Measurements from ENCODE around the gene PSMG2.
"Not testable (repeated sequence)": the region's sequence is repeated elsewhere in the genome, so short reads cannot be mapped to it uniquely, and the experiment has no call there.

PSMG2 gene

GRCh38 chr18:12726331-12726730, 23.5 kb downstream of the PSMG2 start:
- no peak for DNase-seq

GRCh38 chr18:12726774-12727550, 24.1 kb downstream of the PSMG2 start:
- peak; percentile 65 for DNase-seq

- no peak for DNase-seq
Measured at GRCh38 chr18:12737243-12737902, 34.5 kb downstream of the PSMG2 start.

- DNase-seq, result peak; percentile 86
Measured at GRCh38 chr18:12741351-12741750, 38.5 kb downstream of the PSMG2 start.

- DNase-seq, result peak; percentile 83
Measured at GRCh38 chr18:12742453-12742852, 39.6 kb downstream of the PSMG2 start.

- DNase-seq, result peak; percentile 67
Measured at GRCh38 chr18:12744103-12744502, 41.3 kb downstream of the PSMG2 start.

GRCh38 chr18:12745095-12745795, 42.4 kb downstream of the PSMG2 start:
- peak; percentile 77 for DNase-seq

- DNase-seq, result peak; percentile 31
Measured at GRCh38 chr18:12747530-12748315, 44.9 kb downstream of the PSMG2 start.

- no peak for DNase-seq
Measured at GRCh38 chr18:12748671-12749070, 45.8 kb downstream of the PSMG2 start.

GRCh38 chr18:12749121-12749520, 46.3 kb downstream of the PSMG2 start:
- no peak for DNase-seq

GRCh38 chr18:12750076-12750714, 47.4 kb downstream of the PSMG2 start:
- no peak for DNase-seq

- DNase-seq, result no peak
Measured at GRCh38 chr18:12750715-12751502, 48.1 kb downstream of the PSMG2 start.

GRCh38 chr18:12751503-12751884, 48.7 kb downstream of the PSMG2 start:
- DNase-seq, result no peak

- no peak for DNase-seq
Measured at GRCh38 chr18:12751891-12752290, 49.0 kb downstream of the PSMG2 start.

GRCh38 chr18:12754511-12754910, 51.7 kb downstream of the PSMG2 start:
- DNase-seq, result no peak

GRCh38 chr18:12755606-12756005, 52.8 kb downstream of the PSMG2 start:
- DNase-seq, result not testable (repeated sequence)

GRCh38 chr18:12756619-12757239, 53.9 kb downstream of the PSMG2 start:
- not testable (repeated sequence) for DNase-seq

- DNase-seq, result not testable (repeated sequence)
Measured at GRCh38 chr18:12758566-12758965, 55.7 kb downstream of the PSMG2 start.

GRCh38 chr18:12765126-12765525, 62.3 kb downstream of the PSMG2 start:
- DNase-seq, result no peak

- DNase-seq, result no peak
Measured at GRCh38 chr18:12765586-12765985, 62.7 kb downstream of the PSMG2 start.

GRCh38 chr18:12766986-12767433, 64.2 kb downstream of the PSMG2 start:
- DNase-seq, result no peak
